ENCODE results near the gene ZNF502. TPM values are rescaled to one million over a fixed set of nuclear protein-coding genes. Genes with fewer than 3 reads are reported as not detected.

The ZNF502 gene
- total RNA-seq, 1 donor from 2014 or later = 3.4 TPM

- TF ChIP-seq, protein P1, sequence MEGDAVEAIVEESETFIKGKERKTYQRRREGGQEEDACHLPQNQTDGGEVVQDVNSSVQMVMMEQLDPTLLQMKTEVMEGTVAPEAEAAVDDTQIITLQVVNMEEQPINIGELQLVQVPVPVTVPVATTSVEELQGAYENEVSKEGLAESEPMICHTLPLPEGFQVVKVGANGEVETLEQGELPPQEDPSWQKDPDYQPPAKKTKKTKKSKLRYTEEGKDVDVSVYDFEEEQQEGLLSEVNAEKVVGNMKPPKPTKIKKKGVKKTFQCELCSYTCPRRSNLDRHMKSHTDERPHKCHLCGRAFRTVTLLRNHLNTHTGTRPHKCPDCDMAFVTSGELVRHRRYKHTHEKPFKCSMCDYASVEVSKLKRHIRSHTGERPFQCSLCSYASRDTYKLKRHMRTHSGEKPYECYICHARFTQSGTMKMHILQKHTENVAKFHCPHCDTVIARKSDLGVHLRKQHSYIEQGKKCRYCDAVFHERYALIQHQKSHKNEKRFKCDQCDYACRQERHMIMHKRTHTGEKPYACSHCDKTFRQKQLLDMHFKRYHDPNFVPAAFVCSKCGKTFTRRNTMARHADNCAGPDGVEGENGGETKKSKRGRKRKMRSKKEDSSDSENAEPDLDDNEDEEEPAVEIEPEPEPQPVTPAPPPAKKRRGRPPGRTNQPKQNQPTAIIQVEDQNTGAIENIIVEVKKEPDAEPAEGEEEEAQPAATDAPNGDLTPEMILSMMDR (IDR thresholded peaks at IDR 0.05; ENCODE audit: borderline replicate concordance) = no peak
- H3K9me3 ChIP-seq (replicated peaks) = peaks cover 31% of the 10 kb centered on the region
- no peak overlapping the region for H3K4me3 ChIP-seq
- H3K36me3 ChIP-seq = no peaks in the 10 kb centered on the region
- H3K27me3 ChIP-seq (ENCODE audit: low read depth) = no peaks in the 10 kb centered on the region
- intact Hi-C loops (cut with micrococcal nuclease) = no loop called here
- H3K4me1 ChIP-seq = no peaks in the 10 kb centered on the region
- H3K27ac ChIP-seq (replicated peaks) = no peak overlapping the region
- DNase-seq = no peak
These were observed 59.6 kb downstream of the ZNF502 start for GRCh38 chr3:44772099-44772442.

Other genes with a start within 250 kb of the ZNF502 start
- gene ZNF445, start 235.0 kb upstream of the ZNF502 start, total RNA-seq = 11.8 TPM
- gene ZKSCAN7, start 157.5 kb upstream of the ZNF502 start, total RNA-seq = 2.6 TPM
- gene ZNF660, start 127.7 kb upstream of the ZNF502 start, total RNA-seq = 1.1 TPM
- gene ZNF197, start 87.6 kb upstream of the ZNF502 start, total RNA-seq = 11.6 TPM
- 7.9 TPM for gene ZNF35, start 63.9 kb upstream of the ZNF502 start, total RNA-seq
- 5.3 TPM for gene ZNF501, start 17.0 kb downstream of the ZNF502 start, total RNA-seq
- 32.4 TPM for gene KIAA1143, start 49.0 kb downstream of the ZNF502 start, total RNA-seq
- gene KIF15, start 49.1 kb downstream of the ZNF502 start, total RNA-seq = 0.85 TPM
- gene TMEM42, start 149.3 kb downstream of the ZNF502 start, total RNA-seq = 10.8 TPM
- not detected for gene TGM4, start 161.9 kb downstream of the ZNF502 start, total RNA-seq